Upper lobe of right lung (tissue), 1 donor: ENCODE results near the gene CCL22. TPM values are rescaled to one million over a fixed set of nuclear protein-coding genes. Genes with fewer than 3 reads are reported as not detected.

Experiments
- ATAC-seq: fragments of 200-7000 bp; cut with Tn5 transposase; one replicate; pipeline ENCODE4 v1.9.1; 2020; ENCODE audit warnings: mild to moderate bottlenecking, moderate library complexity
- DNase-seq: peaks from one replicate; pipeline ENCODE4 v3.0.0-alpha.2; 2020
- H3K27ac ChIP-seq: fragments of 200-600 bp; one replicate; pipeline ENCODE4 v1.8.0; 2022
- H3K27me3 ChIP-seq: fragments of 200-600 bp; one replicate; pipeline ENCODE4 v1.8.0; 2022; ENCODE audit warnings: mild to moderate bottlenecking
- H3K36me3 ChIP-seq: fragments of 200-600 bp; one replicate; pipeline ENCODE4 v1.8.0; 2022
- H3K4me1 ChIP-seq: fragments of 200-600 bp; one replicate; pipeline ENCODE4 v1.8.0; 2022
- H3K4me3 ChIP-seq: fragments of 200-600 bp; one replicate; pipeline ENCODE4 v1.8.0; 2022; ENCODE audit warnings: mild to moderate bottlenecking
- H3K9me3 ChIP-seq: fragments of 200-600 bp; one replicate; pipeline ENCODE4 v1.8.0; 2022
- intact Hi-C: fragments of 100-400 bp; cut with DNase I; formaldehyde crosslinking; loops from one replicate; pipeline ENCODE4 v1.11.0; 2022
- total RNA-seq: library from RNA; stranded (reverse); fragmentation: NEBNext Ultra II Directional; extraction: Animal tissue kit (Norgen Biotek cat#: 25700); gene quantifications from one replicate; pipeline ENCODE4 v1.2.1, GENCODE V29; 2021
- TF ChIP-seq, protein P1 (sequence below): fragments of 200-600 bp; IDR thresholded peaks from one replicate; pipeline ENCODE4 v1.8.0; 2022; ENCODE audit warnings: antibody characterized with exemption
- donor health status: DM: no; HTN: yes; CAD: no; lungs with severe emphysema.

Gene CCL22
- total RNA-seq, 1 donor from 2014 or later = 3.8 TPM

DNA sequence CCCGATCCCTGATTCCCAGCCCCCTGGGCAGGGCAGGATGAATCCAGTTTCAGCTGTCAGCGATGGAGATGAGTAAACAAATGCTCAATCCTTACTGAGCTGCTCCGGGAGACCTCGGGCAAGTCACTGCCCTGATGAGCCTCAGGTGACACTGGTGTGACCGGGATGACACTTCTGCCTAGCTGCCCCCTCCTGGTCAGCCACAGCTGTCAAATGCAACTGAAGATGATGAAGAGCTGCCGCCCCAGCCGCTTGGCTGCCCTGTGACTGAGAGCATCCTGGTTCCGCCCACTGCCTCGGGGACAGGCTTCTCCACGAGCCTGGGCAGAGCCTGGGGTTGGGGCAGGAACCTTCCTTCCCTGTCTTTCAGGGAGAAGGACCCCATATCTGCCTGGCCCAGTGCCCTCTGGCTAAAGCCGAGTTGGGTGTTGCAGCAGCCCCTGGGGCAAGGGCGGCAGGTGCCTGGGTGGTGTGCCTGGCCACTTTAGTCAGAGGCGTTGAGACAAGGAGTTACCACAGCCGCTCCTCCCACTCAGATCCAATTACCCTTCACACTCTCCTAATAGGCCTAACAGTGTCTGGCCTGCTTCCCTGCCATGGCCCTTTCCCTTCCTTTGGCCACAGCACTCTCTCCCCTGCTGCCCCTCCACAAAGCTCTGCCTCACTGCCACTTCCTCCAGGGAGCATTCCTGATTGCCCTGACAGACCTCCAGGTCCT lies 51.4 kb downstream of the CCL22 start:
- H3K4me3 ChIP-seq = no peak overlapping the region
- H3K4me1 ChIP-seq = peaks cover 19% of the 10 kb centered on the region
- H3K27ac ChIP-seq = no peak overlapping the region
- no peaks in the 10 kb centered on the region for H3K27me3 ChIP-seq
- DNase-seq (no peak), ATAC-seq (peak; percentile 12)
- no peaks in the 10 kb centered on the region for H3K9me3 ChIP-seq
- TF ChIP-seq, protein P1, sequence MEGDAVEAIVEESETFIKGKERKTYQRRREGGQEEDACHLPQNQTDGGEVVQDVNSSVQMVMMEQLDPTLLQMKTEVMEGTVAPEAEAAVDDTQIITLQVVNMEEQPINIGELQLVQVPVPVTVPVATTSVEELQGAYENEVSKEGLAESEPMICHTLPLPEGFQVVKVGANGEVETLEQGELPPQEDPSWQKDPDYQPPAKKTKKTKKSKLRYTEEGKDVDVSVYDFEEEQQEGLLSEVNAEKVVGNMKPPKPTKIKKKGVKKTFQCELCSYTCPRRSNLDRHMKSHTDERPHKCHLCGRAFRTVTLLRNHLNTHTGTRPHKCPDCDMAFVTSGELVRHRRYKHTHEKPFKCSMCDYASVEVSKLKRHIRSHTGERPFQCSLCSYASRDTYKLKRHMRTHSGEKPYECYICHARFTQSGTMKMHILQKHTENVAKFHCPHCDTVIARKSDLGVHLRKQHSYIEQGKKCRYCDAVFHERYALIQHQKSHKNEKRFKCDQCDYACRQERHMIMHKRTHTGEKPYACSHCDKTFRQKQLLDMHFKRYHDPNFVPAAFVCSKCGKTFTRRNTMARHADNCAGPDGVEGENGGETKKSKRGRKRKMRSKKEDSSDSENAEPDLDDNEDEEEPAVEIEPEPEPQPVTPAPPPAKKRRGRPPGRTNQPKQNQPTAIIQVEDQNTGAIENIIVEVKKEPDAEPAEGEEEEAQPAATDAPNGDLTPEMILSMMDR = no peak
- intact Hi-C loops = no loop called here
- no peaks in the 10 kb centered on the region for H3K36me3 ChIP-seq

DNA sequence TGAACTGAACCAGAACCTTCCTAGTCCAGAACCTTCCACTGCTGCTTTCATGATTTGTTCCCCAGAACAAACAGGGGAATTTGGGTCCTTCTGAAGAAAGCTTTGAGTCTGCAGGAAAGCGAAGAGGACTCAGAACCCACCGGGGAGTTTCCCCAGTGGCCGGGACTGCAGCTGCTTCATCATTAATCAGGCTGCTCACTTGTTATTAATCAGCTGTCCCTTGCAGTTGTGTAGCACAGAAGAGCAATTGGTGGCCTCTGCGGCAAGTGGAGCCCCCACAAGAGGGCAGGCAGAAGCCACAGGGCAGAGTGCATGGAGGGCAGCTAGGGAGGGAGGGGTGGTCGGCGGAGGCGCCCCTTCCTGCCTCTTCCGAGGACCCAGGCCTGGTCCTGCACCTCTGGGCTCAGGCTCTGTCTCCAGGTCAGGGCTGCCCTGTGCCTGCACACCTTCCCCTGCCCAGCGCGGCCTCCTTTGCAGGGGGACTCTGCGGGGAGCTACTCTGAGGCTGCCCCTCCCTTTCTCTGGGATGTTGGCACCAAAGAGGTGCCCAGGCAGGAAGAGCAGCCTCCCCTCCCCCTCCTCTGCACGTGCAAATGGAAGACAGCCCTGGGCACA lies 52.9 kb downstream of the CCL22 start:
- Histone ChIP-seq H3K27me3 (no peaks in the 10 kb centered on the region), H3K27ac (no peak overlapping the region), H3K9me3 (no peaks in the 10 kb centered on the region), H3K4me1 (peaks cover 21% of the 10 kb centered on the region), H3K4me3 (no peak overlapping the region), H3K36me3 (no peaks in the 10 kb centered on the region)
- intact Hi-C loops = no loop called here
- no peak for DNase-seq
- TF ChIP-seq, protein P1 = no peak
- ATAC-seq = no peak

DNA sequence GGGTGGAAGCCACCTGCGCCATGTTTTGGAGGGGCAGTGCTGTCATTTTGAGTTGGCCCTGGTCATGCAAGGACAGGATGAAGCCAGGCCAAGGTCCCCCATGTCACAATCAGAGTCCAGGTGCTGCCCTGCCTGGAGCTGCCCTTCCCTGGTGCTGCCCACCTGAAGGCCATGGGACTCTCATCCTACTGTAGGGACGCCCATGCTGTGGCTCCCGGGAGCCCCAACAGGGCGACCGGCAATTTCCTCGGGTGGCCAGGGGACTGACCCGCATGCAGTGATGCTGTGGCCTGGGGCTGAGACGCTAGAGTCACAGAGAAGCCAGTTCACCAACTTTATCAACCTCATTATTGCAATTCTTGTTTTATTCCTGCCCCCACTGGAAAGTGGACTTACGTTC lies 54.0 kb downstream of the CCL22 start:
- H3K27me3 ChIP-seq = no peaks in the 10 kb centered on the region
- intact Hi-C loops = no loop called here
- no peak overlapping the region for H3K4me3 ChIP-seq
- ATAC-seq (no peak), DNase-seq (no peak)
- TF ChIP-seq, protein P1 = no peak
- no peak overlapping the region for H3K27ac ChIP-seq
- H3K36me3 ChIP-seq = no peaks in the 10 kb centered on the region
- no peaks in the 10 kb centered on the region for H3K9me3 ChIP-seq
- peaks cover 33% of the 10 kb centered on the region for H3K4me1 ChIP-seq

DNA sequence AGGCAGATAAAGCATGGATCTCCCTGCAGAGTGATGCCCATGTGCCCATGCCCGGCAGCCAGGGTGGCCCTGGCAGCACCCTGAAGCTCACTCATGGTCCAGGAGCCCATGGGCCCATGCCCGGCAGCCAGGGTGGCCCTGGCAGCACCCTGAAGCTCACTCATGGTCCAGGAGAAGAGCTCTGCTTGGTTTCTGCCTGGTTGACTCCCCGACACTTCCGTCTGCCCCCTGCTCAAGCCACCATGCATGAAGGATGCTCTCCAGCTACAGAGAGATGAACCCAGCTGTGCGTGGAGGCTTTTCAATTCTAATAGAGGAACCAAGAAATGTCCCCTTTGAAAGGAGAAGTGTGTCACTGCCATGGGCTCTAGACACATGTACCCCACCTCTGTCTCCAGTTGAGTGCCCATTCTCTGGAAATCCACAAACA lies 54.7 kb downstream of the CCL22 start:
- no peak overlapping the region for H3K27ac ChIP-seq
- H3K4me3 ChIP-seq = no peak overlapping the region
- ATAC-seq (no peak), DNase-seq (no peak)
- no peaks in the 10 kb centered on the region for H3K9me3 ChIP-seq
- no peaks in the 10 kb centered on the region for H3K36me3 ChIP-seq
- peaks cover 32% of the 10 kb centered on the region for H3K4me1 ChIP-seq
- no peaks in the 10 kb centered on the region for H3K27me3 ChIP-seq
- intact Hi-C loops = no loop called here
- TF ChIP-seq, protein P1 = no peak

DNA sequence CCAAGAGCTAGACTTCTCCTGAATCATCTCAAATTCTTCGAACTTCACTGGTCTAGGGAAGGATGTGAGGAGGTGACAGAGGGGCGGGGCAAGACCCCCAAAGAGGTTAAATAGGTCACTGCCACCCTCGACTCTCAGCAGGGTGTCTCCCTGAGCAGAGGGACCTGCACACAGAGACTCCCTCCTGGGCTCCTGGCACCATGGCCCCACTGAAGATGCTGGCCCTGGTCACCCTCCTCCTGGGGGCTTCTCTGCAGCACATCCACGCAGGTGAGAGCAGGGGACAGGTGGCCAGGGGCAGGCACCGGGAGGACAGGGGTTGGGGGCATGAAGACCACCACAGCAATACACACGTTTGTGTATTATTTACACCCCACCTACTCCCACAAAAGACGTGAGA lies 55.1 kb downstream of the CCL22 start:
- Histone ChIP-seq H3K9me3 (no peaks in the 10 kb centered on the region), H3K36me3 (no peaks in the 10 kb centered on the region), H3K27ac (no peak overlapping the region), H3K27me3 (no peaks in the 10 kb centered on the region), H3K4me1 (peaks cover 32% of the 10 kb centered on the region), H3K4me3 (no peak overlapping the region)
- DNase-seq (no peak), ATAC-seq (no peak)
- intact Hi-C loops = no loop called here
- TF ChIP-seq, protein P1 = no peak

Other genes starting within 250 kb of the CCL22 start
- 77.8 TPM for gene PSME3IP1, start 172.7 kb upstream of the CCL22 start, total RNA-seq
- gene RSPRY1, start 172.5 kb upstream of the CCL22 start, total RNA-seq = 36.2 TPM
- 60.0 TPM for gene ARL2BP, start 113.5 kb upstream of the CCL22 start, total RNA-seq
- gene PLLP, start 74.1 kb upstream of the CCL22 start, total RNA-seq = 104 TPM
- 47.5 TPM for gene CX3CL1, start 13.7 kb downstream of the CCL22 start, total RNA-seq
- 15.5 TPM for gene CCL17, start 46.0 kb downstream of the CCL22 start, total RNA-seq
- 31.2 TPM for gene CIAPIN1, start 88.6 kb downstream of the CCL22 start, total RNA-seq
- 35.2 TPM for gene COQ9, start 88.7 kb downstream of the CCL22 start, total RNA-seq
- gene POLR2C, start 103.9 kb downstream of the CCL22 start, total RNA-seq = 85.1 TPM
- 55.1 TPM for gene DOK4, start 127.7 kb downstream of the CCL22 start, total RNA-seq
- 11.3 TPM for gene CCDC102A, start 177.8 kb downstream of the CCL22 start, total RNA-seq
- 1.9 TPM for gene ADGRG5, start 183.9 kb downstream of the CCL22 start, total RNA-seq